Muscle layer of colon (tissue), 2 donors: ENCODE results near the gene SUGCT.

Experiments used
- H3K27ac ChIP-seq: one replicate; pipeline ENCODE4 v1.7.0; 2013; ENCODE audit warnings: low read depth, mild to moderate bottlenecking, low read length, moderate library complexity
- H3K27me3 ChIP-seq, 2 donors: one replicate each; pipeline ENCODE4 v1.7.0; 2013; ENCODE audit warnings: low read length in 2 of 2, mild to moderate bottlenecking in 2 of 2; ENCODE audit not compliant: insufficient read depth in 2 of 2, control insufficient read depth in 1 of 2
- H3K36me3 ChIP-seq: one replicate; pipeline ENCODE4 v1.7.0; 2013; ENCODE audit warnings: mild to moderate bottlenecking, low read length; ENCODE audit not compliant: insufficient read depth
- H3K4me1 ChIP-seq: one replicate; pipeline ENCODE4 v1.7.0; 2013; ENCODE audit warnings: mild to moderate bottlenecking, low read length; ENCODE audit not compliant: insufficient read depth
- H3K4me3 ChIP-seq, 2 donors: one replicate each; pipeline ENCODE4 v1.7.0; 2013; ENCODE audit warnings: low read length in 2 of 2, low read depth in 1 of 2, mild to moderate bottlenecking in 1 of 2, moderate library complexity in 1 of 2
- H3K9ac ChIP-seq: one replicate; pipeline ENCODE4 v1.7.0; 2013; ENCODE audit warnings: low read length
- H3K9me3 ChIP-seq: one replicate; pipeline ENCODE4 v1.7.0; 2013; ENCODE audit warnings: mild to moderate bottlenecking, low read length
- donor health status: abdominal sarcoma.
- donor health status: Adenocarcinoma of cecum.

Gene SUGCT

DNA sequence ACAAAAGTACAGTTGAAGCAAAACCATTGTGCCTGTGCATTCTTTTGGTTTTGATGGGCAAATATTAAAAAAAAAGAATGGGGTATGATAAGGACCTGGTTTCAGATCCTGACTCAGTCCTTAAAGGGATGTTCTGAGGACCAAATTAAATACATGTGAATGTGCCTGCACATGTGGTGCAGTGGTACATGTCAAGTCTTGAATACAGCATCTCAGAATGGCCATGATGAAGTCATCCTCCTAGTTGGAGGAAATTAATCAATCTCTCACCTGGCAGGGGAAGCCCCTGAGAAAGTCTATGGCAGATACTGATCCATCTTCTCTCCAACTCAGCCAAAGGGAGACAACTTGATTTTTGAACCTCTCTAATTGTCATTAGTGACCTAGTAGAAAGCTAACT lies 207.0 kb downstream of the SUGCT start:
- Histone ChIP-seq H3K4me3 (no peak overlapping the region), H3K9me3 (no peaks in the 10 kb centered on the region), H3K36me3 (no peaks in the 10 kb centered on the region), H3K27ac (no peak overlapping the region), H3K27me3 (no peaks in the 10 kb centered on the region), H3K4me1 (no peaks in the 10 kb centered on the region), H3K9ac (no peak overlapping the region)

DNA sequence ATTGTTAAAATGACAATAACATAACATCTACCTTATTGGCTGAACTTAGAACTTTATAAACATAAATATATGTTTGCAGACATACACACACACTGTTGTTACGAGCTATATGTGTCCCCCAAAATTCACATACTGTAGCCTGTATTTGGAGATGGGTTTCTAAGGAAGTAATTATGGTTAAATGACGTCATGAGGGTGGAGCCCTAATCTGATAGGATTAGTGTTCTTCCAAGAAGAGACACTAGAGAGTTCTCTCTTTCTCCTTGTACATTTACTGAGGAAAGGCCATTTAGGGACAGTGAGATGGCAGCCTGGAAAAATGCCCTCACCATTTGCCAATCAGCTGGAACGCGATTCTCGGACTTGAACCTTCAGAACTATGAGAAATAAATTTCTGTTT lies 211.7 kb downstream of the SUGCT start:
- H3K9me3 ChIP-seq: no peaks in the 10 kb centered on the region
- no peaks in the 10 kb centered on the region for H3K36me3 ChIP-seq
- no peak overlapping the region for H3K27ac ChIP-seq
- H3K4me3 ChIP-seq: no peak overlapping the region
- no peak overlapping the region for H3K9ac ChIP-seq
- H3K4me1 ChIP-seq: no peaks in the 10 kb centered on the region
- no peaks in the 10 kb centered on the region for H3K27me3 ChIP-seq

DNA sequence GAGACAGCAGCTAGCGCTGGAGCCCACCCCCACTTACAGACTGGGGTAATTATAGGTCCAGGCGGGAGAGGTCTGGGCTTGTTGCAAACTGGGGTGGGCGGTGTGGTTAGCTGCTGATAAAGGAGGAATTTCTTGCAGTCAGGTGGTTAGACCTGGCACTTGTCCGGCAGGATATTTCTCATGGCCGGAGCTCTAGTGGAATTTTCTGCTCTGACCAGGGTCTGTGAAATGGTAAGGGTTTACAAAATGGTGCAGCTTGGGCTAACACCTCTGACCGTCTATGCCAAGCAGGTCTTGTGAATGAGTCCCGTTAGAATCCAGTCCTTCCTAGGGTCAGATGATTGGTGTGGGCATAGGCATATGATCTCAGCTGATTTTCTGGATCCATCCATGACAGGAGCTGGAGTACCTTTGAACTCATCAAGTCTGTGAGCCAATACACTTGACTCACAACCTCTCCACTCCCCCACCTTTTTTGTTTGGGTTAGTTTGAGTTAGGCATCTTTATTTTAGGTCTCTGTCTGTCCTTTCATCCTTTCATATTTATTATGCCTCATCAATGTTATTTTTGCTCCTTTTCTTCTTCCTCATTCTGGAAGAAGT lies 213.4 kb downstream of the SUGCT start:
- Histone ChIP-seq H3K9ac (no peak overlapping the region), H3K9me3 (no peaks in the 10 kb centered on the region), H3K4me3 (no peak overlapping the region), H3K27me3 (no peaks in the 10 kb centered on the region), H3K27ac (no peak overlapping the region), H3K4me1 (no peaks in the 10 kb centered on the region), H3K36me3 (no peaks in the 10 kb centered on the region)

DNA sequence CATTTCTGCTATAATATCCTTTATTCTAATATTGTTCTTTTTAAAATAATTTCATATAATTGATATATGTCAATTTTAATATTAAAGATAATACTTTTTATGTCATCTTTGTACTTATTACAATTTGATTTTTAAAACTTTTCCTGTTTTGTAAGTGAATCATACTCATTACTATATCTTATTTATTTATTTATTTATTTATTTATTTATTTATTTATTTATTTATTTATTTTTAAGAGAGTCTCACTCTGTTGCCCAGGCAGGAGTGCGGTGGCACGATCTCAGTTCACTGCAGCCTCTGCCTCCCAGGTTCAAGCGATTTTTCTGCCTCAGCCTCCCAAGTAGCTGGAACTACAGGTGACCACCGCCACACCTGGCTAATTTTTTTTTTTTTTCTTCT lies 215.3 kb downstream of the SUGCT start:
- Histone ChIP-seq H3K9ac (no peak overlapping the region), H3K9me3 (no peaks in the 10 kb centered on the region), H3K27me3 (no peaks in the 10 kb centered on the region), H3K36me3 (no peaks in the 10 kb centered on the region), H3K27ac (no peak overlapping the region), H3K4me1 (no peaks in the 10 kb centered on the region), H3K4me3 (no peak overlapping the region)

DNA sequence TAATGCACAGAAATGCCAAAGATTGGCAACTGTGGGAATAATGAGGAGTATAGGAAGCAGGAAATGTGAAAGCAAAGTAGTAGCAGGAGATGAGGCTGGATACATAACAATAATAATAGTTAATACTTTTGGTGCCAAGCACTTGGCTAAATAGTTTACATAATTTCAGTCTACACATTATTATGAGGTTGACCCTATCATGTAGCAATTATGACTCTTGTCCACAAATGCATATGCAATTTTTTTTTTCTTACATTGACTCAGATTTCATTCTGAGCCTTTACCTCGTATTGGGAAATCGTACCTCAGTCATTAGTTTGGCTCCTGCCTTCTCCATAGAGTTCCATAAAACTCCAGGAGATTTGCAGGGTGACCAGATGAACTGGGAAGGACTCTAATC lies 219.9 kb downstream of the SUGCT start:
- Histone ChIP-seq H3K4me3 (no peak overlapping the region), H3K36me3 (no peaks in the 10 kb centered on the region), H3K4me1 (no peaks in the 10 kb centered on the region), H3K27ac (no peak overlapping the region), H3K27me3 (no peaks in the 10 kb centered on the region), H3K9ac (no peak overlapping the region), H3K9me3 (no peaks in the 10 kb centered on the region)

DNA sequence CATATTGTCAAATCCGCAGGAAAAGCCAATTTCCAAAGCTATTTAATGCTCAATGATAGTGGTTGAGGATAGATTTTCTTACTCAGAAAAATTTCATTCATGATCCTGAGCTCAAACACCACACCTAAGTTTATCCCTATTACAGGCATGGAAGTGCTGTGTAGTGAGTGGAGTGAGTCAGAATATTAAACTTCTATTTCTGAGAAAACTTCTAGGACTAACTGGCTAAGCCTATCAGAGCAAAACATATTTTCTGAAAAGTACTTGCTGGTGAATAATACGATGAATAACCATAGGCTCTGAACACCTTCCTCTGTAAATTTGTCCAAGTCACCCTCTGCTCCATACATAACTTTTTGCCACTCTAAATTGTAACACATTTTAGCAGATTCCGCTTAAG lies 221.5 kb downstream of the SUGCT start:
- Histone ChIP-seq H3K4me3 (no peak overlapping the region), H3K9ac (no peak overlapping the region), H3K27me3 (no peaks in the 10 kb centered on the region), H3K27ac (no peak overlapping the region), H3K9me3 (no peaks in the 10 kb centered on the region), H3K36me3 (no peaks in the 10 kb centered on the region), H3K4me1 (no peaks in the 10 kb centered on the region)

DNA sequence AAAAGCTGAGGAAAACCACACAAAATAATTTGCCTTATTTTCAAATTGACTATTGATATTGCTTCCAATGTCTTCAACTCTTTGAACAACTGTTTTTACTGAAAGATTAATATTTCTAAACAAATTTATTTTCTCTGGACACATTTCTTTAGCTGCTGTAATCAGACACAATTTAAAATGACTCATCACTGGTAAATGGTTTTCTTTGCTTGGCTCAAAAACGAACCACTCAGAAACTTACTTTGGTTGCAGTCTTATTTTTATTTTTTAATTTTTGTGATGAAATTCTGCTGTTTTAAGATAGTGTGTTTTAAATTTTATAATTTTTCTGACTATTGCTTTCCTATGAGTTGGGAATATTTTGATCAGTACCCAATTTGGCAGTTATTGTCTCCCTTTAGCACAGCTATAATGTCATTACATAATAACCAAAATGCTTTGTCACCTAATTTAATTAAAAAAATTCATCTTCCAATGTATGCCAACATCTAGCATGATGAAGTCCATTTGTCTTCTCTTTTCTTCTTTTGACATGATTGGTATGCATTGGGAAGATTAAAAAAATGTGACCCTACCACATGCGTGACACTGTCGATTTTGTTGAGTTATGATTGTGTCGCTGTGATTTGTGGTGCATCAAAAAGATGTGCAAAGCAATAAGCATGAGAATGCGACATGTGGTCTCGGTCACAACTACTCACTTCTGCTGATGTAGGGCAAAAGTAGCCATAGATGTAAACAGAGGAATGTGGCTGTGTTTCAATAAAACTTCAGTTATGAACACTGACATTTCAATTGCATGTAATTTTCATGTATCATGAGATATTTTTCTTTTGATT lies 222.3 kb downstream of the SUGCT start:
- no peak overlapping the region for H3K27ac ChIP-seq
- no peak overlapping the region for H3K9ac ChIP-seq
- no peaks in the 10 kb centered on the region for H3K27me3 ChIP-seq
- no peaks in the 10 kb centered on the region for H3K4me1 ChIP-seq
- H3K4me3 ChIP-seq: no peak overlapping the region
- H3K9me3 ChIP-seq: no peaks in the 10 kb centered on the region
- no peaks in the 10 kb centered on the region for H3K36me3 ChIP-seq

DNA sequence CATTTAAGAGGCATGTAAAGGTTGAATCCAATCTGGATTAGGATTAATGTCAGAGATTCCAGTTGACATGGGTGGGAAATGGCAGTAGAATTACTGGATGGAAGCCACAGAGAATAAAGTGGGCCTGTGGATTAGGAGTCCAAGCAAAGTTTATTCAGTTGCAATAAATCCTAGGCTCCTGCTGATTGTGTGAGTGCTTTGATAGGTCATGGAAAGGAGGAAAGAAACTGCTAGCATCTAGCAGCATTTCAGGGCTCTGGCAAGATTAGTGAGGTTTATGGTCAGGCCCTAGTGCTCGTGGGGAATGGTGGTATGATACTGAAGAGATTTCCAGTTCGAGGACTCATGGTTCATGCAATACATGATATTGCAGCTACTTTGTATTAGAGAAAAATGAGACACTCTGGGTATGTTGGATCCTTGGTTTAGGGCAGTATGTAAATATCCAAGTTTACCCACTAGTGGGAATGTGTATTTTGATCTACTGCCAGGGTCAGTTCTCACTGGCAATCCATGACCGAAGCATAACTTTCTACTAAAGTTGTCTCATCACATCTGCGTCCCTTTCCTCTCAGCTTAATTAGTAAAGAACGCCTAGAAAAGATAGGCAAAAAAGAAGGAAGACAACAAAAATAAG lies 235.0 kb downstream of the SUGCT start:
- no peaks in the 10 kb centered on the region for H3K27me3 ChIP-seq
- H3K36me3 ChIP-seq: no peaks in the 10 kb centered on the region
- no peaks in the 10 kb centered on the region for H3K9me3 ChIP-seq
- no peak overlapping the region for H3K9ac ChIP-seq
- H3K4me1 ChIP-seq: no peaks in the 10 kb centered on the region
- no peak overlapping the region for H3K4me3 ChIP-seq
- H3K27ac ChIP-seq: no peak overlapping the region

DNA sequence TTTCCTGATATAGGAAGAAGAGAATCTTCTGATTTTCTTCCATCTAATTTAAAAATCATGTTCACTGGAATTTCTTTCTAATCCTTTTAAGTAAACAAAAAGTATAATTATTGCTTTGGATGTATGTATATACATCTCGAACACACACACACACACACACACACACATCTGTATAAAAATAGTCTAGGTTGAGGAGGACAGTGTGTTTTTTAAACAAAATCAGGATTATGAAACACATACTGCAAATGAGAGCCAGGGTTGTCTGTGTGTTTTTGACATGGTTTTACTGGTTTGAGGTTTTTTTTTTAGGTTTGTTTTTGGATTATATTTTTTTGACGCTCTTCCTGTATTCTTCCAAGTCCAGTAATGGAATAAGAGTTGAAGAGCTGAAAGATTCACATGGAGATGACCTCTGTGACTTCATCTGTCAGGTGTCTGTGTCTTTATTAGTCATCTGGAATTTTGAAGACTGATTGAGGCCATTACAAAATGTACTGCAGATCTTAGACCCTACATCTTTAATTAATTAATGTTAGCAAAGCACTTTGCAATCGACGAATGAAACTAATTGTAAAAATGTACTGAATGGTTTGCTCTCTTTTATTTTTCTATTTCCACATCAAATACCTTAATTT lies 237.1 kb downstream of the SUGCT start:
- no peak overlapping the region for H3K4me3 ChIP-seq
- no peak overlapping the region for H3K9ac ChIP-seq
- no peaks in the 10 kb centered on the region for H3K27me3 ChIP-seq
- H3K27ac ChIP-seq: no peak overlapping the region
- no peaks in the 10 kb centered on the region for H3K4me1 ChIP-seq
- H3K9me3 ChIP-seq: no peaks in the 10 kb centered on the region
- no peaks in the 10 kb centered on the region for H3K36me3 ChIP-seq

DNA sequence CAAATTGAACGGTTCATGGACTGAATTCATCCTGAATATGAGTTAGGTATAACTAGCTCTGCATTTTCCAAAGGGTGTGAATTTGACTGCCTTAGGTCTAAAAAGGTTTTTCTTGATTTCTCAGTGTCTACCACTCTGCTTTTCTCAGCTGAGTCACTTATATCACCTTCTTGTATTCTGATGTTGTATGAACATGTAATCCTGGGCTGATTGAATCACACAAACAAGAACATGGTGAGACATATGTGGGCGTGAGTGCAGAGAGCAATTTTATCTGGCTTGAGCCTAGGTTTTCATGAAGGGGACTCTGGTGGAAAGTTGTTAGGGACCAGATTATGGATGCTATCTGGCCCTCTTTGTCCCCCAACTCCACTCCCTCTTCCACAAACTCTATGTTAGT lies 239.8 kb downstream of the SUGCT start:
- H3K4me1 ChIP-seq: no peaks in the 10 kb centered on the region
- no peak overlapping the region for H3K9ac ChIP-seq
- H3K27ac ChIP-seq: no peak overlapping the region
- H3K27me3 ChIP-seq: no peaks in the 10 kb centered on the region
- no peaks in the 10 kb centered on the region for H3K9me3 ChIP-seq
- no peaks in the 10 kb centered on the region for H3K36me3 ChIP-seq
- no peak overlapping the region for H3K4me3 ChIP-seq

DNA sequence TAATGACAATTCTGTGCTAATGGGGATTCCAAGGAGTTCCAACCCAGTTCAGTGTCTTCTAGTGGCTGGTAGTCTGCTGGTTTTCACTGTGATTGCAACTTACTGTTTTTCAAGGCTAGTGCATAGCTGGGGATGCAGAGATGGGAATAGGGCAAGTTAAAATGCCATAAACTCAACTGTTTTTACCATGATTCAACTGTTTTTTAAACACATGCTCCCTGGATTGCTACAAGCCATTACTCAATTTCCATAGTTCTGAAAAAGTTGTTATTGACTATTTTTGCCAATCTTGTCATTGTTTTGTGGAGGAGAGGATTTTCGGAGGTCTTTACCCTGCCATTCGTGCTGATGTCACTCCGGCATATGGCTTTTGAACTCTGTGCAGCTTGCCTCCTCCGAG lies 245.3 kb downstream of the SUGCT start:
- Histone ChIP-seq H3K9me3 (no peaks in the 10 kb centered on the region), H3K27ac (no peak overlapping the region), H3K9ac (no peak overlapping the region), H3K27me3 (no peaks in the 10 kb centered on the region), H3K36me3 (no peaks in the 10 kb centered on the region), H3K4me3 (no peak overlapping the region), H3K4me1 (no peaks in the 10 kb centered on the region)
